SK-N-MC (cell line): Measurements from ENCODE around the gene BCL11B.
"Not testable (repeated sequence)": the region's sequence is repeated elsewhere in the genome, so short reads cannot be mapped to it uniquely, and the experiment has no call there.

ENCODE experiments used
- DNase-seq: peaks from one replicate; pipeline ENCODE4 v3.0.0-alpha.2; 2011; ENCODE audit warnings: low read depth, low spot score
- H3K27ac ChIP-seq: fragments of 200-600 bp; sonication (generic); 2 replicates; pipeline ENCODE4 v1.5.1; 2016; ENCODE audit warnings: mixed run types
- H3K36me3 ChIP-seq: fragments of 200-600 bp; sonication (generic); 2 replicates; pipeline ENCODE4 v1.6.1; 2017; ENCODE audit warnings: antibody characterized with exemption, low read length, mixed read lengths; ENCODE audit not compliant: insufficient read depth
- H3K4me3 ChIP-seq: fragments of 200-600 bp; sonication (generic); 2 replicates; pipeline ENCODE4 v1.5.1; 2016
- H3K9ac ChIP-seq: fragments of 200-600 bp; sonication (generic); 2 replicates; pipeline ENCODE4 v1.8.0; 2017; ENCODE audit warnings: mixed run types, mixed read lengths; ENCODE audit not compliant: insufficient read length
- H3K9me3 ChIP-seq: fragments of 200-600 bp; sonication (generic); 2 replicates; pipeline ENCODE4 v1.6.1; 2017; ENCODE audit warnings: low read depth, mild to moderate bottlenecking, antibody characterized with exemption, low read length, moderate library complexity, mixed read lengths
- EZH2 ChIP-seq: fragments of 200-600 bp; sonication (generic); IDR thresholded peaks from one replicate; pipeline ENCODE4 v1.6.1; 2017; ENCODE audit warnings: antibody characterized with exemption
- FOXP2 ChIP-seq: optimal IDR thresholded peaks from 2 replicates; pipeline ENCODE3; 2011; ENCODE audit warnings: mild to moderate bottlenecking, moderate library complexity; ENCODE audit not compliant: insufficient read depth; ENCODE audit errors: extremely low read length, control extremely low read depth
- POLR2AphosphoS5 ChIP-seq: IDR thresholded peaks from 2 replicates; pipeline ENCODE4 v1.6.1; 2012; ENCODE audit warnings: mild to moderate bottlenecking, low read depth, low read length, borderline replicate concordance

The BCL11B gene

DNA sequence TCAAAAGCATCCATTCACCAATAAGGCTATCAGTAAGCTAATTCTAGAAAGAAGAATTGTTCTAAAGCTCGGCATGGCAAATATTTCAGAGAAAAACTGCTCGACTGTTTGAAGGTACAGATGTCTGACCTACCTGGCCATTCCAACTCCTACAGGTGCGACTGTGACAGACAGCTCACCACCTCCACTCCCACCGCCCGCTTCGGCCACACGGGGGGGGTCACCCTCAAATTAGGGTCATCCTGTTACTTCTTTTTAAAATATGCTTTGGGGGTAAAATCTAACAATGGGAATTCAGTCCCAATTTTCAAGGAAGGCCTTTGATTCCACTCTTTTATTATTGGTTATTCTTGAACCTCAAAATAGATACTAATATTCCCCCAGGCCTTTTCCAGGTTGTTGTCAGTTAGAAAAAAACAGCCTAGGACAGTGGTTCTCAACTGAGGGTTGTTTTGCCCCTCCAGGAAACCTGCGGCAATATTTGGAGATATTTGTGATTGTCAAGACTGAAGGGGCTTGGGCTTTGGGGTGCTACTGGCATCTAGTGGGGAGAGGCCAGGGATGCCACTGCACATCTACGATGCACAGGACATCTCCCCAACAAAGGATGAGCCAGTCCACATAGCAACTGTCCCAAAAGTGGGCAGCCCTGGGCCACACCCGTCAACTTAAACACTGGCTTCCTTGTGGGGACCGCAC, 81.2 kb downstream of the BCL11B start:
- H3K9ac ChIP-seq: no peak overlapping the region
- peak overlapping the region; percentile 71 for H3K4me3 ChIP-seq
- no peak for DNase-seq
- TF ChIP-seq EZH2 (no peak), FOXP2 (no peak), POLR2AphosphoS5 (no peak; the same call in 1 of the 2 replicates)
- no peaks in the 10 kb centered on the region for H3K9me3 ChIP-seq
- peak overlapping the region; percentile 85 for H3K27ac ChIP-seq
- peaks cover 80% of the 10 kb centered on the region for H3K36me3 ChIP-seq

DNA sequence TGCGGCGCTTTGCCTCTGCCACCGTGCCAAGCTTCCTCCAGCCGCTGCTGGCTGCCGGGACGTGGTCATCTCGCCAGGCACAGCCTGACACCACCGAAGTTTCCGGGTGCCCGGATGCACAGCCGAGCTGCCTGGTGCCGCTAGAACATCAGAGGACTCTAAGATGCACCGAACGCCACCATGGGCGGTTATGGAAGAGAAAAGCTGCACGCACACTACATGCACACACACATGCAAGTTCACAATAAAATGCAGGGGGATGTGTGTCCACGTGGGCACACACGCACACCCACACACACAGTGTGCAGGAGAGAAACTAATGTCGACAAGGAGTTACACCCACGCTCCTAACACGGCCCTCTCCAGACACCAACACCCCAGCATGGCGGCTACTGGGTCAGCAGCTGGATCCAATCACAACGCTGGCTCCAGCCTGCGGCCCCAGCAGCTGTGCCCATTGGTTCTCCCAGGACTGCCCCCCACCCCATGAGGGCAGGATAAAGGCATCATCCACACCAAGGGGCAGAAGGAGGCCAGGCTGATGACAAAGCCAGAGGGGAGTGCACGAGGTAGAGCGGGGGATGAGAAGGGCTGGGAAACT, 82.7 kb downstream of the BCL11B start:
- Histone ChIP-seq H3K27ac (peak overlapping the region; percentile 85), H3K36me3 (peaks cover 79% of the 10 kb centered on the region), H3K9ac (peak overlapping the region; percentile 43), H3K9me3 (no peaks in the 10 kb centered on the region), H3K4me3 (peak overlapping the region; percentile 67)
- no peak for DNase-seq
- TF ChIP-seq FOXP2: no peak
- TF ChIP-seq EZH2: no peak
- TF ChIP-seq POLR2AphosphoS5: no peak

DNA sequence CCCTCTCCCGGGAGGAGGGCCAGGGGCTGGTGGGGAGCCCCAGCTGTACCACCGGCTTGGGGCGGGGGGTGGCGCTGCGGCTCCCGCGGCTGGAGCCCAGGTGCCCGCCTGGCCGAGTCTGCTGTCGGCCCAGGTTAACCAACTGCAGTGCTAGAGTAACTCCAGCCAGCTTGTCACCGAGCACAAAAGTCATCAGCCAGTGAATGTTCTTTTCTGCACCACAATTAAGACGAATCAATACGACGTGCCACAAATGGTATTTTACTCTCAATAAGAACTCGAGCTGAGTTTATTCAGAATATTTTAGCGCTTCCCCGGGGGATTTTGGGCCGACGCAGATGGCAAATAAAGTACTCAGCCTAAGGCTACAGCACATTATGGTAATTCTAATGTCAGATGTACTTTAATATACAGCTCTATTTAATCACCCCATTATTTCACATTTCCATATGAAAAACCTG, 83.2 kb downstream of the BCL11B start:
- peak; percentile 75 for DNase-seq
- H3K4me3 ChIP-seq: peak overlapping the region; percentile 67

DNA sequence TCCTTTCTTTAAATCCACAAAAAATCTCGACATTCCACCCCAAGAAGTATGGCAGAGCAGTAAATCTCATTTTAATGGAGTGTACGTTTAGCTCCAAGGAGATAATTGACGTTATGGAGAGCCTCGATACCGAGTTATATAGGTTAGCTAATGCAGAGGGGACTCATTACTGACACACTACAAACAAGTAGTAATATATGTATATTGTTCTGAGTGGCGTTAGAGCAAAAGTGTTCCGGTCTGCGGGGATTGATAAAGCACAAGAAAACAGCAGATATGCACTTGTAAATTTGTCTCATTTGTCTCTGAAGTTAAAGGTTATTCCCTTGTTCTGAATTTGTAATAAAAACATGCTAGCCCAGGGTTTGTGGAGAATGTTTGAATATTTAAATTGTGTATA, 84.1 kb downstream of the BCL11B start:
- no peak overlapping the region for H3K4me3 ChIP-seq
- H3K9ac ChIP-seq: no peak overlapping the region
- no peak for DNase-seq
- H3K9me3 ChIP-seq: no peaks in the 10 kb centered on the region
- TF ChIP-seq FOXP2 (no peak), EZH2 (no peak)
- peak overlapping the region; percentile 85 for H3K27ac ChIP-seq
- peaks cover 83% of the 10 kb centered on the region for H3K36me3 ChIP-seq

More for the DNA sequence above, 83.2 kb downstream of the BCL11B start:
- Histone ChIP-seq H3K9me3 (no peaks in the 10 kb centered on the region), H3K27ac (peak overlapping the region; percentile 85), H3K36me3 (peaks cover 83% of the 10 kb centered on the region), H3K9ac (no peak overlapping the region)
- TF ChIP-seq EZH2 (no peak), POLR2AphosphoS5 (no peak; the same call in 1 of the 2 replicates), FOXP2 (no peak)

DNA sequence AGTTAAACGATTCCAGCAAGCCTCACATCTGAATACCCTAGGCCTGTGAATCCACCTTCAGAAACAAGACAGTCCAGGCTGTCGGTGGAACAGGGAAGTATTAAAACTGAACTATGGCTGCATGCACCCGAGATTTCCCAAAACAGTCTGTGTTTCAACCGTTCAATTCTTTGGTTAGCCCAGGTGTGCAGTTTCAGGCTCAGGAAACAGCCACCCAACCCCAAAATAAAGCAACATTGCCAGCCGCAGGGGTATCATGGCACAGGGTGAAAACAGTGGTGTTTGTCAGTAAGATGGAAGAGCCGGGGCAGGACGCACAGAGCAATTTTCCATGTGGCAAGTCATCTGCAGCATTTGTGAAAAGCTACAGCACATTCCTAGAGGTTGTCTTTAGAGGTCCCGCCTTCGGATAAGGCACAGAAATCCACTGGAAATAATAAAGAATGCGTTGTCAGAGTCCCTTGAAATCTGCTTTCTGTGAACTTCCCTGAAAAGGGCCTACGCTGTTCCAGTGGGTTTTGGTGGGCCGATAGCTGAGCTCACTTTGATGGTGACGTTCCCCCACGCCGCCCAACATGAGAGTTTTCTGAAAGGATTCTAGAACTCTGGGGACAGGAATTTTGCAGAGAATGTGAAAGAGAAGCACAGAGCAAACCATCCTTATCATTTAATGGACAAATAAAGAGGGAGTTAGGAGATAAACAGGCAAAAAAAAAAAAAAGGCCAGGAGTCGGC, 84.9 kb downstream of the BCL11B start:
- Histone ChIP-seq H3K36me3 (peaks cover 84% of the 10 kb centered on the region), H3K9ac (no peak overlapping the region), H3K27ac (peak overlapping the region; percentile 85), H3K4me3 (no peak overlapping the region), H3K9me3 (no peaks in the 10 kb centered on the region)
- DNase-seq: no peak
- TF ChIP-seq FOXP2 (no peak), POLR2AphosphoS5 (no peak), EZH2 (no peak)

DNA sequence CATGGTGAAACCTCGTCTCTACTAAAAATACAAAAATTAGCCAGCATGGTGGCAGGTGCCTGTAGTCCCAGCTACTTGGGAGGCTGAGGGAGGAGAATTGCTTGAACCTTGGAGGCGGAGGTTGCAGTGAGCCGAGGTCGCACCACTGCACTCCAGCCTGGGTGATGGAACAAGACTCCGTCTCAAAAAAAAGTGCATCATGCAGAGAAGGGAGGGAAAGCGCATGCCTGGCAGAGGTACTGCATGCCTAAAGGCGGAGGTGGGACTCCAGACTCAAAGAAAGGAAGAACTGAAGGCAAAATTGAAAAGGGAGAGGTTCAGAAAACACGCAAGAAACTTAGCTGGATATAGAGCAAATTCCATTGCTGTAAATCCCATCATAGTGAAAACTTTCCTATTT, 85.7 kb downstream of the BCL11B start:
- H3K9ac ChIP-seq, H3K4me3 ChIP-seq, DNase-seq, H3K9me3 ChIP-seq: not testable (repeated sequence)
- H3K27ac ChIP-seq: peak overlapping the region; percentile 85
- H3K36me3 ChIP-seq: peaks cover 88% of the 10 kb centered on the region

DNA sequence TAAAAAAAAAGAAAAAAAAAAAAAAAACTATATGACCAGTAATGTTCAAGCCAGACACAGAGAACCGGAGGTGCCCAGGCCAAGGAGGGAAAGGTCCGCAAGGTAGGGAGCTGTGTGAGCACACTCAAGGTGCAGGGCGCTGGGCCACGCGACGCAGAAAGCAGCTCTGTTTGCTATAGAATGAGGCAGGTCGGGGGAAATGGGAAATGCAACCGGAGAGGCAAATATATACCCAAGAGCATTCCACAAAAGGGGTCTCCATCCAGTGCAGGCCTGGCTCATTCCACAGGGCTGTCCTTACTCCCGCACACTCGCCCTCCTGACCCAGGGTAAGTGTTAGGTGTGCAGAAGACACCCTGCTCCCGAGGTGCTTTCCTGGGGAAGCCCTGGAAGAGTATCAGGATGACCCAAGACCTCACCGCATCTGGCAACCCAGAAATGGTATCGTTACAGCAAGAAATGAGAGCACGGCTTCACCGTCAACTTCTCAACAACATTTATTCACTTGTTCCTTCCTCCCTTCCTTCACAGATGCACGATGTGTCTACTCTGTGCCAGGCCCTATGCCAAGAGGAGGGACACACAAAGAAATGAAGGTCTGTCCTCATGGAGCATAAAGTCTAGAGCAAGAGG, 86.4 kb downstream of the BCL11B start:
- no peak for DNase-seq
- Histone ChIP-seq H3K9ac (no peak overlapping the region), H3K4me3 (no peak overlapping the region), H3K27ac (peak overlapping the region; percentile 45), H3K36me3 (peaks cover 88% of the 10 kb centered on the region), H3K9me3 (no peaks in the 10 kb centered on the region)
- TF ChIP-seq POLR2AphosphoS5: no peak; the same call in 1 of the 2 replicates
- no peak for TF ChIP-seq FOXP2
- TF ChIP-seq EZH2: no peak

DNA sequence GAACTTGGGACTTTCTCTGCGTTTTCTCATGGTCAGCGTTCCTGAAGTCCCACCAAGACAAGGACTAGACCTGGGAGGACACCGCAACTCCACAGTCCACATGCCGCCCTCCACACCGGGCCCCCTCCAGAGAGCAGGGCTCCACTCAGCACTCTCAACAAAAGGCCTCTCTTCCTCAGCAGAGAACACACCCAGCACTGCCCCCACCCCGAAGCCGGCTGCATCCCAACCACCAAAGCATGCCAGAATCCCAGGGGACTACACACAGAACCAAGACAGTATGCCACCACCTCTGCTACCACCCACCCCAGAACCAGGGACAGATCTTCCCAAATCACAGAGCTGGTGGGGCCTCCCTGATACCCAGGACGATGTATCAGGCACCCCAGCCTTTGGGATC, 88.3 kb downstream of the BCL11B start:
- H3K36me3 ChIP-seq: peaks cover 94% of the 10 kb centered on the region
- TF ChIP-seq FOXP2 (no peak), EZH2 (no peak), POLR2AphosphoS5 (no peak; the same call in 1 of the 2 replicates)
- DNase-seq: no peak

More for the DNA sequence above, 88.3 kb downstream of the BCL11B start:
- Histone ChIP-seq H3K9ac (no peak overlapping the region), H3K4me3 (no peak overlapping the region), H3K27ac (peak overlapping the region; percentile 72), H3K9me3 (no peaks in the 10 kb centered on the region)
